SK-N-MC (cell line): ENCODE results near the gene BPIFB1.

ENCODE experiments used
- EZH2 ChIP-seq: fragments of 200-600 bp; sonication (generic); IDR thresholded peaks from one replicate; pipeline ENCODE4 v1.6.1; 2017; ENCODE audit warnings: antibody characterized with exemption
- FOXP2 ChIP-seq: optimal IDR thresholded peaks from 2 replicates; pipeline ENCODE3; 2011; ENCODE audit warnings: mild to moderate bottlenecking, moderate library complexity; ENCODE audit not compliant: insufficient read depth; ENCODE audit errors: extremely low read length, control extremely low read depth
- POLR2AphosphoS5 ChIP-seq: IDR thresholded peaks from 2 replicates; pipeline ENCODE4 v1.6.1; 2012; ENCODE audit warnings: mild to moderate bottlenecking, low read depth, low read length, borderline replicate concordance

GRCh38 chr20:33255005-33255404 lies 28.0 kb upstream of the BPIFB1 start:
- TF ChIP-seq EZH2 = no peak
- no peak for TF ChIP-seq POLR2AphosphoS5
- no peak for TF ChIP-seq FOXP2
